HG03196 (cell line): ENCODE measurements around the gene MYH6.
"Not testable (repeated sequence)": the region's sequence is repeated elsewhere in the genome, so short reads cannot be mapped to it uniquely, and the experiment has no call there.

ENCODE experiments used
- ATAC-seq: cut with Tn5 transposase; IDR thresholded peaks from one replicate; pipeline ENCODE4 v1.9.1; 2021; ENCODE audit not compliant: unreplicated experiment

The MYH6 gene

GRCh38 chr14:23407516-23408306 is at the start of gene MYH6:
MYH6 (minus strand) TSS chr14:23408273; CDS start chr14:23407223, 1,050 bp downstream.
- no peak for ATAC-seq

GRCh38 chr14:23456883-23457586 is 49.0 kb upstream of the MYH6 start:
- not testable (repeated sequence) for ATAC-seq

- no peak for ATAC-seq
Observed at GRCh38 chr14:23454445-23454856, 46.4 kb upstream of the MYH6 start.

DNA sequence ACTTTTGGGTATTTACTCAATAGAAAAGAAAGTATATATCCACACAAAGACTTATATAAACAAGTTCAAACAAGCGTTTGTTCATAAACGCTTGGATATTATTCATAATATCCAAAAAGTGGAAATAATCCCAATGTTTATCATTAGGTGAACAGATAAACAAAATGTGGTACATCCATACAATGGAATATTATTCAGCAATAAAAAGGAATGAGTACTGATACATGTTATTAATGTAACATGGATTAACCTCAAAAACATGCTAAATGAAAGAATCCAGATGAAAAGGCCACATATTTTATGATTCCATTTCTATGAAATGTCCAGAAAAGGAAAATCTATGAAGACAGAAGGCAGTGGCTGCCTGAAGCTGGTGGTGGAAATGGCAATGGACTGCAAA is 44.2 kb upstream of the MYH6 start:
- no peak for ATAC-seq

DNA sequence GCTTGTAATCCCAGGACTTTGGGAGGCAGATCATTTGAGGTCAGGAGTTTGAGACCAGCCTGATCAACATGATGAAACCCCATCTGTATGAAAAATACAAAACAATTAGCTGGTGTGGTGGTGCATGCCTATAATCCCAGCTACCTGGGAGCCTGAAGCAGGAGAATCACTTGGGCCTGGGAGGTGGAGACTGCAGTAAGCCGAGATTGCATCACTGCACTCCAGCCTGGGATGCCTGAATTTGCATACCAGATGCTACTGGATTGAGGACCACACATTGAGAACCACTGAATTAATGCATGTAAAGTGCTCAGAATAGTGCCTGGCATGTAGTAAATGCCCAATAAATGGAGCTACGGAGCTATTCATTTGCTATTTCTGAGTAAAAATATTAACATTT is 42.3 kb upstream of the MYH6 start:
- no peak for ATAC-seq

GRCh38 chr14:23449314-23449713 is 41.2 kb upstream of the MYH6 start:
- no peak for ATAC-seq

DNA sequence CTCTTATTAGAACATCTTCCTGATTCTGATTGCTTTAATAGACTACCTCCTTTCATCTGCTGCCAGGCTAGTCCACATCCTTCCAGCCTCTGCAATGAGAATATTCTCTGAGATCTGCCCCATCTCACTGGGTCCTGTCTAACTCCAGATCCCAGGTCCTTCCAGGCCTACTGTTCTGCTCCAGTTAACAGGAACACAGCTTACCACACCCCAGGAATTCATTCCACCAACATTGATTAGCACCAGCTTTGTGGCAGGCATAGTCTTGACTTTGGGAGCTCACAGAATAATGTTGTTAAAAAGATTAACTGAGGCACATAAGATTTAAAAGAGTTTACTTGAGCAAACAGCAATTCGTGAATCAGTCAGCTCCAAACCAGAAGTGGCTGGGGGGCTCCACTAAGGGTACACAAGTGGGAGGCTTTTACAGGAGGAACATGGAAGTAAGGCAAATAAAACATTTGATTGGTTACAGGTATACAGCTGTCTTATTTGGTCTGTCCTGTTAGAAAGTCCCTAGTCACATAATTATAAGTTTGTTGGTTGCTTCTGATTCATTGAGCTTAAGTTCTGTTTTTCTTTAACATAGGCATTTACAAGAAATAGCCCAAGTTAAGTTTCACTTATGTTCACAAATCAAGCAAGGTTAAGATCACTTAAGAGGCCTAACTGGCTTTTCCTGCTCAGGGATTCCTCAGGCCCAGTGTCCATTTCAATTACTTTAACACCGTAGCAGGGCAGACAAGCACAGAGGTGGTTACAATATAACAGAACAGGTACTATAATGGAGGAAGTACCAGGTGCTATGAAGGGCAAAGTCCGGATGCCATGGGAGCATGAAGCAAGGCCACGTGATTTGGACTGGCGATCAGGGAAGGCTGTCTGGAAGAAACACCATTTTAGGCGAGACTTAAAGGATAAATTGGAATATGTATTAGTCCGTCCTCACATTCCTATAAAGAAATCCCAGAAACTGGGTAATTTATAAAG is 39.6 kb upstream of the MYH6 start:
- ATAC-seq: no peak

GRCh38 chr14:23446291-23446851 is 38.3 kb upstream of the MYH6 start:
- ATAC-seq: no peak

GRCh38 chr14:23445773-23446172 is 37.7 kb upstream of the MYH6 start:
- ATAC-seq: no peak

GRCh38 chr14:23444314-23444713 is 36.2 kb upstream of the MYH6 start:
- ATAC-seq: no peak

- no peak for ATAC-seq
Observed at GRCh38 chr14:23443881-23444280, 35.8 kb upstream of the MYH6 start.

- no peak for ATAC-seq
Observed at GRCh38 chr14:23443411-23443812, 35.3 kb upstream of the MYH6 start.

DNA sequence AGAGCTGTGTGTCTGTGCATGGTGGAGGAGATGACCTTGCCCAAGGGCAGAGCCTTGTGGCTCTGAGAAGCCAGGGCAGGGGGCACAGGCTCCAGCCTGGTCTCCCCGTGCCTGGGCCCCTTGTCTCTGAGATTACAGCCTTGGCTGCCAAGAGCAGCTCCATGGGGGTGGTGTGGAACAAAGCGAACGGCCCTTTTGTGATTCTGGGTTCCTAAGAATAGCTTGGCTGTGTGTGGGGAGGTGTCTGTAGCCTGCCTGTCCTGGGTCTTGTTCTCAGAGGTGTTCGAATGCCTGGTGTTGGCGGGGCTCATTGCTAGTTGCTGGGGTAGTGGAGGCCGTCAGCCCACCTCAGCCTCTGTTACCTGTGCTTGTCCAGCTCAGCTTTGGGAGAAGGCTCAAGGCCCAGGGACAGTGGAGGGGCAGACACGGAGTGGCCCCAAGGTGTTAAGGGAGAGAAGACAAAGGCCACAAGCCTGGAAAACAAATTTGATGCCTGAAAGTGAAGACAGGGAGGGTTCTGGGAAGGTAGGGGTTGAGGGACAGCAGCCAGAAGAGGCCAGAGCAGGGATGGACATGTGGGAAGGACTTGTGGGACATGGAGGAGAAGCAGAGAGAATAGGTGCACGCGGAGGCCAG is 34.8 kb upstream of the MYH6 start:
- no peak for ATAC-seq

- no peak for ATAC-seq
Observed at GRCh38 chr14:23441076-23441475, 33.0 kb upstream of the MYH6 start.

- no peak for ATAC-seq
Observed at GRCh38 chr14:23439107-23439835, 31.2 kb upstream of the MYH6 start.

- no peak for ATAC-seq
Observed at GRCh38 chr14:23438101-23438971, 30.3 kb upstream of the MYH6 start.

GRCh38 chr14:23437133-23438100 is 29.3 kb upstream of the MYH6 start:
- ATAC-seq: no peak
